ENCODE data around the gene KLHL3.

KLHL3 gene

DNA sequence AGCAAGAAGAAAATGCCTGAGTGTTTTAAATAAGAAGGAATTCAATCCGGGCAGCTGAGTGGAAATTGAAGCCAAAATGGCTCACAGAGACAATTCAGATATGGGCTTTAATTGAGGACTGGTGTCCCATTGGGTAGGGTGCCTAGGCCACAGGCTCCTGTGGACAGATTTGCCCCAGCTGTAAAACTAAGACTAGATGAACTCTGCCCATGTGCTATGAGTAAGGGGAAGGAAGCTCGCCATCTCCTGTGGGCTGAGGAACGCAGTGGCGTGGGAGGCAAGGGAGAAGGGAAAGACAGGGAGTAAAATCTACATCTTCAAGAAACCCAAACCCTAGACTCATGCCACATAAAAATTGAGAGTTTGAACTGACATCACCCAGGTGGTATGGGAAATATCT lies 66.1 kb downstream of the KLHL3 start:
- Mint-ChIP-seq H3K27ac (ENCODE audit: low read depth) (no peak overlapping the region), H3K27me3 (no peaks in the 10 kb centered on the region), H3K9me3 (no peaks in the 10 kb centered on the region), H3K4me1 (peaks cover 16% of the 10 kb centered on the region), H3K36me3 (ENCODE audit: insufficient read depth) (peaks cover 1% of the 10 kb centered on the region), H3K4me3 (no peak overlapping the region)
- no peak for DNase-seq (ENCODE audit: low spot score in 2 of 2)
- no peak for ATAC-seq (replicated peaks; ENCODE audit: extremely low read depth, poor library complexity, severe bottlenecking)

DNA sequence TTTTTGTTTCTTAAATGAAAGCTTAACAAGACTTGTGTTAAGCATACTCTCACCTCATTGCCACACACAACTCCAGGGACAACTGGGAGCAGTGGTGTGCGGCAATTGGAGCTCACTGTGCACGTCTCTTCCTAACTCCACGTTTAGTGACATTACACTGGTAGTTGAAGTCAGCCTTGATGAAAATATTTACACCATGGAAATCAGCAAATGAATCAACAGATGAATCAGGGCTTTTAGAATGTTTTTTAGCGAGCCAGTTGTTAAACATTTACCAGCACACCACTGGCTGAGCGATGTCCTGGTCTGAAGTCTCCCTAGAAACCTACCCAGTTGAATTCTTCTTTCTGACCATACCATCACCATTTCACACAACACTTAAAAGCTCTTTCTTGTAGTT lies 67.3 kb downstream of the KLHL3 start:
- Mint-ChIP-seq H3K4me3 (no peak overlapping the region), H3K9me3 (no peaks in the 10 kb centered on the region), H3K36me3 (ENCODE audit: insufficient read depth) (peaks cover 1% of the 10 kb centered on the region), H3K27me3 (no peaks in the 10 kb centered on the region), H3K4me1 (peaks cover 16% of the 10 kb centered on the region), H3K27ac (ENCODE audit: low read depth) (no peak overlapping the region)
- ATAC-seq (replicated peaks; ENCODE audit: extremely low read depth, poor library complexity, severe bottlenecking) (no peak), DNase-seq (ENCODE audit: low spot score in 2 of 2) (no peak)

GRCh38 chr5:137667341-137667740 lies 68.5 kb downstream of the KLHL3 start:
- peaks cover 16% of the 10 kb centered on the region for H3K4me1 Mint-ChIP-seq
- H3K9me3 Mint-ChIP-seq = no peaks in the 10 kb centered on the region
- H3K27ac Mint-ChIP-seq (ENCODE audit: low read depth) = no peak overlapping the region
- no peaks in the 10 kb centered on the region for H3K27me3 Mint-ChIP-seq
- peaks cover 1% of the 10 kb centered on the region for H3K36me3 Mint-ChIP-seq (ENCODE audit: insufficient read depth)
- H3K4me3 Mint-ChIP-seq = no peak overlapping the region
- ATAC-seq (replicated peaks; ENCODE audit: extremely low read depth, poor library complexity, severe bottlenecking) = no peak
- DNase-seq (ENCODE audit: low spot score in 2 of 2) = no peak

GRCh38 chr5:137666901-137667300 lies 69.0 kb downstream of the KLHL3 start:
- H3K27ac Mint-ChIP-seq (ENCODE audit: low read depth) = peak overlapping the region; percentile 65
- ATAC-seq (replicated peaks; ENCODE audit: extremely low read depth, poor library complexity, severe bottlenecking) (no peak), DNase-seq (ENCODE audit: low spot score in 2 of 2) (no peak)
- H3K36me3 Mint-ChIP-seq (ENCODE audit: insufficient read depth) = peaks cover 1% of the 10 kb centered on the region
- H3K9me3 Mint-ChIP-seq = no peaks in the 10 kb centered on the region
- H3K4me1 Mint-ChIP-seq = peaks cover 16% of the 10 kb centered on the region
- H3K4me3 Mint-ChIP-seq = no peak overlapping the region
- H3K27me3 Mint-ChIP-seq = no peaks in the 10 kb centered on the region

GRCh38 chr5:137666461-137666850 lies 69.4 kb downstream of the KLHL3 start:
- no peaks in the 10 kb centered on the region for H3K27me3 Mint-ChIP-seq
- peaks cover 16% of the 10 kb centered on the region for H3K4me1 Mint-ChIP-seq
- H3K36me3 Mint-ChIP-seq (ENCODE audit: insufficient read depth) = peaks cover 1% of the 10 kb centered on the region
- H3K9me3 Mint-ChIP-seq = no peaks in the 10 kb centered on the region
- no peak overlapping the region for H3K4me3 Mint-ChIP-seq
- peak overlapping the region; percentile 65 for H3K27ac Mint-ChIP-seq (ENCODE audit: low read depth)
- DNase-seq (ENCODE audit: low spot score in 2 of 2) (no peak), ATAC-seq (replicated peaks; ENCODE audit: extremely low read depth, poor library complexity, severe bottlenecking) (peak; percentile 16)

DNA sequence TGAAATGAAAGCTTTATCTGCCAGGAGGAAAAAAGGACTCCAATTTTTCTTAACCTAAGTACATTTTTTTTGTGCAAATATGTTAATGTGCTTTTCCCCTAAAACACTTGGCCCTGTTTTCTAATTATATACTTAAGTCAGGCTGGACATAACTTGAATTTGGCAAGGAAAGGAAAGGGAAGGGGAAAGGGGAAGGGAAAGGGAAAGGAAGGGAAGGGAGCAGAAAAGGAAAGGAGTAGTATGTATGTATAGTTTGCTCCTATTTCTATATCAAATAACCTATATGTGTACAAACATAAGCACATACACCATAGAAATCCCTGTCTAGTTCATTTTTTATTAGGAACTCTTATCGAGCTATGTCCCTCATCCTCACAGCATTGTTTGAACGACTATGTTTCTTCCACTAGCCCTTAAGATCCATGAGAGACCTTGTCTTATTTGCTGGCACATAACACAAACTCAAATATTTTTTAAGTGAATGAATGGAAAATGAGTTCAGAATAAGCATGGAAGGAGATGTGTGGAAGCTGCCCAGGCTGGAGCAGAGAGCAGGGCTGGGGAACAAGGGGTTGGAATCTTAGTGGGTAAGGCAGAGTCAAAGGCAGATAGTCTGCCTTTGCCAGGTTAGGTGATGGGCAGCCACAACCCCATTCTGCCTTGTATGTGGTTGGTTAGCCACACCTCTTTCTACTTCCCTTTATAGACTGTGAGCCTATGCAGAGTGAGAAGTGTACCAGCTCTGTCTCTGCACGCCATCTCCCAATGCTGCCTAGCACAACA lies 70.0 kb downstream of the KLHL3 start:
- H3K4me3 Mint-ChIP-seq = no peak overlapping the region
- H3K9me3 Mint-ChIP-seq = no peaks in the 10 kb centered on the region
- ATAC-seq (replicated peaks; ENCODE audit: extremely low read depth, poor library complexity, severe bottlenecking) (peak; percentile 99), DNase-seq (ENCODE audit: low spot score in 2 of 2) (no peak)
- peaks cover 3% of the 10 kb centered on the region for H3K36me3 Mint-ChIP-seq (ENCODE audit: insufficient read depth)
- peaks cover 16% of the 10 kb centered on the region for H3K4me1 Mint-ChIP-seq
- peak overlapping the region; percentile 65 for H3K27ac Mint-ChIP-seq (ENCODE audit: low read depth)
- H3K27me3 Mint-ChIP-seq = no peaks in the 10 kb centered on the region

DNA sequence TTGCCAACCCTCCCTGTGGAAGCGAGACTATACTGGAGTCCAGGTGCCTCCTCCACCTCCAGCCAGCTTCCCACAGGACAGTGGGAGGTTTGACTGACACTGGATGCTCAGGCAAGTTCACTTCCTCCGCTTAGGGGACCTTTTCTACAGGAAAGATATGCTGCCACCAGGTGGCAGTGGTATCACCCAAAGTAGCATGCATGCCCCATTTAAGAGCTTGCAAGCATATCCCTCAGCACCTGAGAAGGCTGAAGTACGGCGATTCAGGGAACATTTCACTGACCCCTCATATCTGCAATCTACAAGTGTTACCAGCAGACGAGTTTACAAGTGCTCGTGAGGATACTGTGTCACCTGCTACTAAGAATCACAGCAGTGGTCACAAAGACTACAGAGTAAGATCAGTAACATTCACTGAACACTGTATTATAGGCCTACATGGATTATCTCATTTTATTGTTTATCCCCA lies 75.5 kb downstream of the KLHL3 start:
- ATAC-seq (replicated peaks; ENCODE audit: extremely low read depth, poor library complexity, severe bottlenecking) = peak; percentile 79
- no peak overlapping the region for H3K27ac Mint-ChIP-seq (ENCODE audit: low read depth)

DNA sequence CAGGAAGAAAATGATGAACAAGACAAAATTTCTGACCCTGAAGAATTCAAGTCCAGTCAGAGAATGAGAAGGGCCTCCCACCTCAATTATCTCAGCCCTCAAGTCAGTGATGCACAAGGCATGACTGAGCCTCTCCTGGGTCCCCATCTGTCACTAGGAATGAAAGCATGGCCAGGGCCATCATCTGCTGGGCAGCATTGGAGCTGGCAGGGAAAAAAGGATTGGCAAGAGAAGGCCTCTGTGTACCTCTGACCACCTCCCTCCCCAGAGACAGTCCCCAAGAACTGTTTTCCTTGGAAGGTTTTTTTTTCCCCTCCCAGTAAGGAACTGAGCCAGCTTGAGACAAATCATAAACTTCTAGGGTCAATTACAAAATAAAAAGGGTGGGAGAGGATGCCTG lies 76.7 kb downstream of the KLHL3 start:
- H3K36me3 Mint-ChIP-seq (ENCODE audit: insufficient read depth) = peaks cover 7% of the 10 kb centered on the region
- H3K27ac Mint-ChIP-seq (ENCODE audit: low read depth) = no peak overlapping the region
- H3K9me3 Mint-ChIP-seq = no peaks in the 10 kb centered on the region

More for the DNA sequence above, 75.5 kb downstream of the KLHL3 start:
- H3K4me1 Mint-ChIP-seq = peaks cover 7% of the 10 kb centered on the region
- H3K9me3 Mint-ChIP-seq = no peaks in the 10 kb centered on the region
- DNase-seq (ENCODE audit: low spot score in 2 of 2) = peak; percentile 41 to 50
- H3K27me3 Mint-ChIP-seq = no peaks in the 10 kb centered on the region
- H3K36me3 Mint-ChIP-seq (ENCODE audit: insufficient read depth) = peaks cover 7% of the 10 kb centered on the region
- H3K4me3 Mint-ChIP-seq = no peak overlapping the region

DNA sequence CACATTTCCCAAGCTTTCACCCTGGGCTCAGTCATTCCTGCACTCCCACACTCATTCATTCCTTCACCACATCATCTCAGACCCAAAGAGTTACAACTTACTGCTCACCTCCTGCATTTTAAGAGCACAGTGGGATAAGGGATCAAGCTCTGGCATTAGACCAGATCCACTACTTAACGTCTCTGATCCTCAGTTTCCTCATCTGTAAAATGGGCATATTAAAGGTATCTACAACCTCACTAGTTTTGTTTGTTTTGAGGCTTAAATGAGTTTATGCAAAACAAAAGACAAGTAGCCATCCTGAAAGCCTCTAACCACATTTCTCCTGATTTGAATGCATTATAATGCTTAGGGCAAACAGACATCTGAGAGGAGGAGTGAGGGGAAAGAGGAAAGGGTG lies 77.6 kb downstream of the KLHL3 start:
- ATAC-seq (replicated peaks; ENCODE audit: extremely low read depth, poor library complexity, severe bottlenecking) (no peak), DNase-seq (ENCODE audit: low spot score in 2 of 2) (no peak)
- Mint-ChIP-seq H3K9me3 (no peaks in the 10 kb centered on the region), H3K4me1 (peaks cover 7% of the 10 kb centered on the region), H3K4me3 (no peak overlapping the region), H3K36me3 (ENCODE audit: insufficient read depth) (peaks cover 7% of the 10 kb centered on the region), H3K27ac (ENCODE audit: low read depth) (no peak overlapping the region), H3K27me3 (no peaks in the 10 kb centered on the region)

More for the DNA sequence above, 76.7 kb downstream of the KLHL3 start:
- no peak overlapping the region for H3K4me3 Mint-ChIP-seq
- DNase-seq (ENCODE audit: low spot score in 2 of 2) (no peak), ATAC-seq (replicated peaks; ENCODE audit: extremely low read depth, poor library complexity, severe bottlenecking) (no peak)
- no peaks in the 10 kb centered on the region for H3K27me3 Mint-ChIP-seq
- H3K4me1 Mint-ChIP-seq = peaks cover 7% of the 10 kb centered on the region

- Mint-ChIP-seq H3K4me1 (peaks cover 7% of the 10 kb centered on the region), H3K27me3 (no peaks in the 10 kb centered on the region), H3K9me3 (no peaks in the 10 kb centered on the region), H3K27ac (ENCODE audit: low read depth) (no peak overlapping the region), H3K36me3 (ENCODE audit: insufficient read depth) (peaks cover 7% of the 10 kb centered on the region), H3K4me3 (no peak overlapping the region)
- DNase-seq (ENCODE audit: low spot score in 2 of 2) (no peak), ATAC-seq (replicated peaks; ENCODE audit: extremely low read depth, poor library complexity, severe bottlenecking) (no peak)
These were observed 78.8 kb downstream of the KLHL3 start for GRCh38 chr5:137657073-137657472.

DNA sequence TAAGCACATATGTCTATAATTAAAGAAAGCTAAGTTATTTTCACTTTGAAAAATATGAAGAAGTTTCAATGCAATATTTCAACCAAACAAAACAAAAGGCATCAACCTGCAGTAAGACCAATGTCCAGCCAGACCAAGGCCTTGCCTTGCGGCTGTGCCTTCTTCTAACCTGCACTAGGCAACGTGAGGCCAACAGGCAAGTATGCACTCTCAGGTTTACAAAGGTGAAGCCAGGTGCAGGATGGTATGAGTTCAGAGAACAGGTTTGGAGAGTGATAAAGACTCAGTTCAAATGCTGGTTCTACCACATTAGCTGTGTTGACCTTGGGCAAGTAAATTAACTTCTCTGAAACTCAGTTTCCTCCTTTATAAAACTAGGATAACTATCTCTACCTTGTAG lies 79.3 kb downstream of the KLHL3 start:
- Mint-ChIP-seq H3K27ac (ENCODE audit: low read depth) (no peak overlapping the region), H3K9me3 (no peaks in the 10 kb centered on the region), H3K36me3 (ENCODE audit: insufficient read depth) (peaks cover 7% of the 10 kb centered on the region), H3K4me1 (peaks cover 7% of the 10 kb centered on the region), H3K27me3 (no peaks in the 10 kb centered on the region), H3K4me3 (no peak overlapping the region)
- no peak for ATAC-seq (replicated peaks; ENCODE audit: extremely low read depth, poor library complexity, severe bottlenecking)
- DNase-seq (ENCODE audit: low spot score in 2 of 2) = no peak

- Mint-ChIP-seq H3K4me1 (no peaks in the 10 kb centered on the region), H3K9me3 (no peaks in the 10 kb centered on the region), H3K4me3 (no peak overlapping the region), H3K27ac (ENCODE audit: low read depth) (no peak overlapping the region), H3K27me3 (no peaks in the 10 kb centered on the region), H3K36me3 (ENCODE audit: insufficient read depth) (peaks cover 3% of the 10 kb centered on the region)
- DNase-seq (ENCODE audit: low spot score in 2 of 2) = no peak
- no peak for ATAC-seq (replicated peaks; ENCODE audit: extremely low read depth, poor library complexity, severe bottlenecking)
These were observed 84.9 kb downstream of the KLHL3 start for GRCh38 chr5:137651022-137651421.

GRCh38 chr5:137649228-137649935 lies 86.5 kb downstream of the KLHL3 start:
- Mint-ChIP-seq H3K4me1 (no peaks in the 10 kb centered on the region), H3K36me3 (ENCODE audit: insufficient read depth) (peaks cover 2% of the 10 kb centered on the region), H3K9me3 (no peaks in the 10 kb centered on the region), H3K27me3 (no peaks in the 10 kb centered on the region), H3K4me3 (no peak overlapping the region), H3K27ac (ENCODE audit: low read depth) (no peak overlapping the region)
- ATAC-seq (replicated peaks; ENCODE audit: extremely low read depth, poor library complexity, severe bottlenecking) = no peak
- no peak for DNase-seq (ENCODE audit: low spot score in 2 of 2)
